GM03348 (cell line): Measurements from ENCODE around the gene GGNBP2.

Source experiments
- DNase-seq: peaks from one replicate; pipeline ENCODE4 v3.0.0; 2012; ENCODE audit warnings: low spot score

Gene GGNBP2

GRCh38 chr17:36575028-36575427 lies 30.3 kb downstream of the GGNBP2 start:
- no peak for DNase-seq

GRCh38 chr17:36576793-36577192 lies 32.1 kb downstream of the GGNBP2 start:
- DNase-seq, result no peak

- no peak for DNase-seq
Observed at GRCh38 chr17:36578671-36579070, 34.0 kb downstream of the GGNBP2 start.

- no peak for DNase-seq
Observed at GRCh38 chr17:36583787-36584186, 39.1 kb downstream of the GGNBP2 start.

- no peak for DNase-seq
Observed at GRCh38 chr17:36586138-36586537, 41.4 kb downstream of the GGNBP2 start.

GRCh38 chr17:36590082-36590481 lies 45.4 kb downstream of the GGNBP2 start:
- no peak for DNase-seq

- peak; percentile 98 for DNase-seq
Observed at GRCh38 chr17:36591434-36592315, 47.0 kb downstream of the GGNBP2 start, which contains the start of gene DHRS11. Gene DHRS11, plus strand, starts transcription at chr17:36591879. Its CDS starts 131 bp downstream, at chr17:36592010.

- DNase-seq, result peak; percentile 44
Observed at GRCh38 chr17:36592316-36592715, 47.6 kb downstream of the GGNBP2 start.

GRCh38 chr17:36592716-36593321 lies 48.1 kb downstream of the GGNBP2 start:
- DNase-seq, result no peak

- no peak for DNase-seq
Observed at GRCh38 chr17:36593656-36594316, 49.1 kb downstream of the GGNBP2 start.

GRCh38 chr17:36594626-36595401 lies 50.1 kb downstream of the GGNBP2 start:
- no peak for DNase-seq

GRCh38 chr17:36597226-36597625 lies 52.5 kb downstream of the GGNBP2 start:
- DNase-seq, result no peak

- DNase-seq, result peak; percentile 1
Observed at GRCh38 chr17:36597866-36598777, 53.4 kb downstream of the GGNBP2 start.

GRCh38 chr17:36598951-36599401 lies 54.3 kb downstream of the GGNBP2 start:
- DNase-seq, result no peak

GRCh38 chr17:36599546-36600250 lies 55.0 kb downstream of the GGNBP2 start:
- no peak for DNase-seq

- DNase-seq, result no peak
Observed at GRCh38 chr17:36600465-36600864, 55.7 kb downstream of the GGNBP2 start.

- no peak for DNase-seq
Observed at GRCh38 chr17:36600936-36601302, 56.2 kb downstream of the GGNBP2 start.

- peak; percentile 99 for DNase-seq
Observed at GRCh38 chr17:36601303-36602029, 56.7 kb downstream of the GGNBP2 start, which contains the start of gene MRM1. Gene MRM1, plus strand, starts transcription at chr17:36601583. Its CDS starts 228 bp downstream, at chr17:36601811.

- no peak for DNase-seq
Observed at GRCh38 chr17:36602030-36602748, 57.5 kb downstream of the GGNBP2 start.
